AG10803 (cell line): ENCODE data around the gene FOXO3.
A peak's percentile ranks its signal among the peaks of the same experiment; 100 is the strongest.

Experiments
- DNase-seq: peaks from one replicate; pipeline ENCODE4 v3.0.0; 2010; ENCODE audit warnings: low read depth
- H3K4me3 ChIP-seq: 2 replicates; pipeline ENCODE4 v1.5.1; 2011; ENCODE audit warnings: mild to moderate bottlenecking, low read length, control low read depth
- CTCF ChIP-seq: conservative IDR thresholded peaks from 2 replicates; pipeline ENCODE4 v1.5.1; 2011; ENCODE audit warnings: mild to moderate bottlenecking, low read length, control low read depth, inconsistent platforms

Gene FOXO3

GRCh38 chr6:108576709-108577108 is 16.0 kb downstream of the FOXO3 start:
- peak; percentile 32 for DNase-seq
- no peak for TF ChIP-seq CTCF
- no peak overlapping the region for H3K4me3 ChIP-seq

GRCh38 chr6:108578166-108578565 is 17.4 kb downstream of the FOXO3 start:
- no peak for TF ChIP-seq CTCF
- no peak overlapping the region for H3K4me3 ChIP-seq
- no peak for DNase-seq

- no peak overlapping the region for H3K4me3 ChIP-seq
- DNase-seq, result peak; percentile 49
- TF ChIP-seq CTCF, result no peak
Observed at GRCh38 chr6:108578595-108579327, 18.0 kb downstream of the FOXO3 start.

DNA sequence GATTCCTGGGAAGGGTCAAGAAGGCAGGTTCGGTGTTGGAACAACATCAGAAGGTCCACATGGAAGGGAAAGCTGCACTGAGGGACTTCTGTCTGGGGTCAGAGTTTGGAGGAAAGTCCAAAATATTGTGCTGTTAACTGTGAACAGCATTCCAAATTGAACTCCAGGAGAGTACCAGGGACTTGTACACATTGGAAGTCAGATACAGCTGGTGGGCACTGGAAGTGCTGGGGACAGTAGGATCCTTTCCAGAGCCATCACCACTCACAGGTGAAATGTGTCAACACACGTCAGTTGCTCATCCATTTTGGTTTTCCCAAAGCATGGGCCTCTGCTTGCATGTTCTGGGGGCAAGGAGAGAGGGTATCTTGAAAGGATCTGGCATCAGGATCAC is 18.6 kb downstream of the FOXO3 start:
- no peak for TF ChIP-seq CTCF
- DNase-seq, result no peak
- H3K4me3 ChIP-seq, result no peak overlapping the region

GRCh38 chr6:108580646-108581045 is 19.9 kb downstream of the FOXO3 start:
- no peak for DNase-seq
- TF ChIP-seq CTCF, result no peak
- peak overlapping the region; percentile 11 for H3K4me3 ChIP-seq

GRCh38 chr6:108581237-108581931 is 20.7 kb downstream of the FOXO3 start:
- H3K4me3 ChIP-seq, result peak overlapping the region; percentile 18
- DNase-seq, result peak; percentile 95
- 0 out of 2 replicates have a peak, but pooled peaks have one; percentile 3 for TF ChIP-seq CTCF
